Left lobe of liver (tissue), 2 donors: ENCODE results near the gene NSRP1. TPM values are rescaled to one million over a fixed set of nuclear protein-coding genes. Genes with fewer than 3 reads are reported as not detected.
A peak's percentile ranks its signal among the peaks of the same experiment; 100 is the strongest.
"Not testable (repeated sequence)": the region's sequence is repeated elsewhere in the genome, so short reads cannot be mapped to it uniquely, and the experiment has no call there.

Source experiments
- ATAC-seq: fragments of 200-7000 bp; cut with Tn5 transposase; one replicate; pipeline ENCODE4 v1.9.1; 2020; ENCODE audit warnings: mild to moderate bottlenecking, moderate library complexity
- DNase-seq: peaks from one replicate; pipeline ENCODE4 v3.0.0-alpha.2; 2020; ENCODE audit warnings: low spot score
- total RNA-seq: library from RNA; stranded (reverse); gene quantifications from one replicate; pipeline ENCODE4 v1.2.1, GENCODE V29; 2021
- donor health status: DM: no; HTN: no; CAD: no; lungs with moderate emphysema.
- donor health status: DM: no; HTN: yes; CAD: no.

The NSRP1 gene
- total RNA-seq, 1 donor from 2014 or later: 9.4 TPM

DNA sequence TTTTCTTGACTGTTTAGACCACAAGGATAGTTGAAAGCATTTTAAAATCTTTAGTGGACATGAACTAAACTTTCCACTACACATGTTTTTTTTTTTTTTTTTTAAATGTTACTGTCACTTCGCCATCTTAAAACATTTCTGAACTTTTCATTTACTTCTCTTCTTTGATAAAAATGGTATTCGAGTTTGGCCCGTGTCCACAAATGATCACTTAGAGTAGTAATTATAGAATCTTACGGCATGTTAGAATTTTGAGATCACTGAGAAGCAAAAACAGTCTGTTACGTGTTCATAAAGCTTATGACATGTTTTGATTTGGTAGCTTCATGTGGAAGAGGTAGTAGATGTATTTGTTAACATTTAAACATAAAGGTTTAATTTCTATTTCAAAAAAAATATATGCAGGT is 1.1 kb downstream of the NSRP1 start:
- no peak for ATAC-seq
- no peak for DNase-seq

DNA sequence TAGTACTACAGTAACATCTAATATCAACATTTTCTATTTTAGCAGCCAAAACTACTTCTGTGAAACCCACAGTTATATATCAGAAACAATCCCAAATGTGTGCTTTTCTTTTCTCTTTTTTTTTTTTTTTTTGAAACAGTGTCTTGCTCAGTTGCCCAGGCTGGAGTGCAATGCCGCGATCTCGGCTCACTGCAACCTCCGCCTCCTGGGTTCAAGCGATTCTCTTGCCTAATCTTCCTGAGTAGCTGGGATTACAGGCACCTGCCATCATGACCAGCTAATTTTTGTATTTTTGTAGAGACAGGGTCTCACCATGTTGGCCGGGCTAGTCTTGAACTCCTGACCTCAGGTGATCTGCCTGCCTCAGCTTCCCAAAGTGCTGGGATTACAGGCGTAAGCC is 2.0 kb downstream of the NSRP1 start:
- ATAC-seq, DNase-seq: not testable (repeated sequence)

DNA sequence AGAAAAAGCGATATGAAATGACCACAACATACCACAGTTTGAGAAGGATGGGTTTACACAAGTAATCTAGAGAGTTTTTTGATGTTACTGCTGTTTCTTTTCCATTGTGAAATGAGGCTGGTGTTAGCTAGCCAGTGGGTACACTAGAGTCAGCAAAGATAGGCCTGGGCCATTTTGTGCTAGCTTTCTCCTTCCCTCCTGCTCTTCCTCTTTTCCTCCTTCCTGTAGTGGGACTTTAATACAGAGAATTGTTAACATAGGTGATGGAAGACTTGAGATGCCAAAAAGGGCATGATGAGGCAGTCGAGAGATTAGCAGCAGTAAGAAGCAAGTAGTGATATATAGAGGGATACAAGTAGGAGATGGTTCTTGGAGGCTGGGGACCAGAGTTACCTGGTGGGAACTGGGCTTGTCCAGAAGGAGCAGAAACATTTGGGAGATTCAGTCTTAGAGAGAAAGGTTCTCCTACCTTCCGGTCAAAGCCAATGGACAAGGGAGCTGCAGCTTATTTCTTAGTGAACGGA is 7.7 kb downstream of the NSRP1 start:
- no peak for ATAC-seq
- no peak for DNase-seq

DNA sequence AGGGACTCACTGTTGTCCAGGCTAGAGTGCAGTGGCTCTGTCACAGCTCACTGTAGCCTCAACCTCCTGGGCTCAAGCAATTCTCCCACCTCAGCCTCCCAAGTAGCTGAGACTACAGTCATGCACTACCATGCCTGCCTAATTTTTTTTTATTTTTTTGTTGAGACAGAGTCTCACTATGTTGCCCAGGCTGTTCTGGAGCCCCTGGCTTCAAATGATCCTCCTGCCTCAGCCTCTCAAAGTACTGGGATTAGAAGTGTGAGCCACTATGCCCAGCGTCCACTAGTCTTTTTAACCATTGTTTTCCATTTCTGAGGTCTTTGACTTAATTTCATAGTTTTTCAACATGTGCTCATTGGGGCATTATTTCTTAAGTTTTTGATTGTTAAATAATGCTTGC is 13.5 kb downstream of the NSRP1 start:
- ATAC-seq (no peak), DNase-seq (no peak)

DNA sequence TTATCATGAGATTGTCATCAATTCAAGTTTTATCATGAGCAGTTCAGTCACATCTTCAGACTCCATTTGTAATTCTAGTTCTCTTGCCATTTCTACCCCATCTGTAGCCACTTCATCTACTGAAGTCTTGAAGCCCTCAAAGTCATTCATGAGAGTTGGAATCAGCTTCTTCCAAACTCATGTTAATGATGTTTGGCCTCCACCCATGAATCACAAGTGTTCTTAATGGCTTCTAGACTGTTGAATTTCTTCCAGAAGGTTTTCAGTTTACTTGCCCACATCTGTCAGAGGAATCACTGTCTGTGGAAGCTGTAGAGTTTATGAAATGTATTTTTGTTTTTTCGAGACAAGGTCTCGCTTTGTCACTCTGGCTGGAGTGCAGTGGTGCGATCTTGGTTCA is 16.0 kb downstream of the NSRP1 start:
- DNase-seq: no peak

DNA sequence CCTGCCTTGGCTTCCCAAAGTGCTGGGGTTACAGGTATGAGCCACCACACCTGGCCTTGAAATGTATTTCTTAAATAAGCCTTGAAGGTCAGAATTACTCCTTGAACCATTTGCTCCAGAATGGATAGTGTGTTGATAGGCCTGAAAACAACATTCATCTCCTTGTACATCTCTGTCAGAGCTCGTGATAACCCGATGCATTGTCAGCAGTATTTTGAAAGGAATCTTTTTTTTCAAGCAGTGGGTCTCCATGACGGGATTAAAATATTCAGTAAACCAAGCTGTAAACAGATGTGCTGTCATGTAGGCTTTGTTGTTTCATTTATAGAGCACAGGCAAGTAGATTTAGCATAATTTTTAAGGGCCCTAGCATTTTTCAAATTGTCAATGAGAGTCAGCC is 16.6 kb downstream of the NSRP1 start:
- ATAC-seq: no peak
- no peak for DNase-seq

More for the DNA sequence above, 16.0 kb downstream of the NSRP1 start:
- no peak for ATAC-seq

DNA sequence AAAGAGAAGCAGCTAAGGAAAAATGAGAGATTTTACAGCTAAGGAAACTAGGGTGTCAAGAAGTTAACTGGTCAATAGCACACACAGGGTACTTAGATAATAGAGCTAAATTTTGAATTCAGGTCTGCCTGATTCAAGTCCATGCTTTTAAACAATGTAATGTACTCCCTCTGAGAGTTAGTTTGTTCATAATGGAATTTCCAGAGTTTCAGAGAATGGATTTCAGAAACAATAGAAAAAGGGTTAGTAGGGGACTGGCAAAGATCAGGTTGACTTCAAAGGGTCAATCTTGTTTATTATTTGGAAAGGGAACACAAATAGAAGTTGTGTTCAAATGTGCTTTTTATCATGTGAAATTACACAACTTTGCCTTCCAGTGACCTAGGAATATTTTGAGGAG is 17.9 kb downstream of the NSRP1 start:
- DNase-seq (no peak), ATAC-seq (no peak)

DNA sequence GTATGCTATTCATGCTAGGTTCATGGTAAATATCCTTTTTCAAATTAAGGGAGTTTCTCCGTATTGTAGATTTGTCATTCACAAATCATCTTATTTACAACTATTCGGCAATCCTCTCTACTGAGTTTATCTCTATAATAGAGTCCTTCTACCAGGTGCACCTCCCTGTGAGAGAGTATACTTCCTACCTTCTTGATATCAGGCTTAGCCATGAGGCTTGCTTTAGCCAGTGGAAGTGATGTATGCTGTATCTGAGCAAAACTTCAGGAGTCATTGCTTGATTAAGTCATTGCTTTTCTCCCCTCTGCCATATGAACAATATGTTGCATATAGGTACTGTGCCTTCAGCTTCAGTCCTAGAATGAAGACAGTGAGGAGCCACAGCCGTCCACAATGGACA is 20.5 kb downstream of the NSRP1 start:
- DNase-seq (no peak), ATAC-seq (no peak)

DNA sequence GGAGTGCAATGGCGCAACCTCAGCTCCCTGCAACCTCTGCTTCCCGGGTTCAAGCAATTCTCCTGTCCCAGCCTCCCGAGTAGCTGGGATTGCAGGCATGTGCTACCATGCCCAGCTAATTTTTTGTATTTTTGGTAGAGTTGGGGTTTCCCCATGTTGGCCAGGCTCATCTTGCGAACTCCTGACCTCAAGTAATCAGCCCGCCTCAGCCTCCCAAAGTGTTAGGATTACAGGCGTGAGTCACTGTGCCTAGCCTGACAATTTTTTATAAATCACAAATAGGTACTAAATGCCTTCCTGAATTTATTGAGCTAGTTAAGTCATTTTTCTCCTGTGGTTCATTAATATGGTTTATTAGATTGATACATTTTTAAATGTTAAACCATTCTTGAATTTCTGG is 31.2 kb downstream of the NSRP1 start:
- ATAC-seq, DNase-seq: not testable (repeated sequence)

DNA sequence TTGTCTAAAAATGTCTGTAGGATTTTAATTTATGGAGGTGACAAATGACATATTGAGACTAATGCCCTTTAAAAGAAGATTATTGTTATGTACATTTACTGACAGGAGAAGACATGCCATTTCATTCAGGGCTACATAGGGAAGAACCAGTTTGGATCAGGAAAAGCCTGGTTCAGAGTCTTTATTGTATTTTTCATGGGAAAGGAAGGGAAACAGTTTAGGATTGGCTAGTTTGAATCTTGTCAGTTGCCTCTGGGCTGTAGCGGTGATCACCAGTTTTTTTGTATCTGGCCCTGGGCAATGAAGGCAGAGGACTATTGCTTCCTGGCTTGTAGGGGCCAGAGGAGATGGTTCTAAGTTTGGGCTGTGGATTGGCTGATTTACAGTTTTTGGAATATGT is 31.8 kb downstream of the NSRP1 start:
- DNase-seq: no peak
- no peak for ATAC-seq

DNA sequence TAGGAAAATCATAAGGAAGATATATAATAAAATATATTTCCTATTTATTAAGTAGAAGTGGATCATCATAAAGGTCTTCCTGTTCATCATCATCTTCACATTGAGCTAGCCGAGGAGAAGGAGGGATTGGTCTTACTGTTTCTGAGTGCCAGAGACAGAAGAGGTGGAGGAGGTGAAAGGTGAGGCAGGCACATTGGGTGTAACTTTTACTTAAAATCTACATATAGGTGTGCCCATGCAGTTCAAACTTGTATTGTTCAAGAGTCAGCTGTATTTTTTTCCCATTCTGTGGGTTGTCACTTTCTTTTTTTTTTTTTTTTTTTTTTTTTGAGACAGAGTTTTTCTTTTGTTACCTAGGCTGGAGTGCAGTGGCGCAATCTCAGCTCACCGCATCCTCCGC is 34.9 kb downstream of the NSRP1 start:
- DNase-seq: no peak
- ATAC-seq: no peak

DNA sequence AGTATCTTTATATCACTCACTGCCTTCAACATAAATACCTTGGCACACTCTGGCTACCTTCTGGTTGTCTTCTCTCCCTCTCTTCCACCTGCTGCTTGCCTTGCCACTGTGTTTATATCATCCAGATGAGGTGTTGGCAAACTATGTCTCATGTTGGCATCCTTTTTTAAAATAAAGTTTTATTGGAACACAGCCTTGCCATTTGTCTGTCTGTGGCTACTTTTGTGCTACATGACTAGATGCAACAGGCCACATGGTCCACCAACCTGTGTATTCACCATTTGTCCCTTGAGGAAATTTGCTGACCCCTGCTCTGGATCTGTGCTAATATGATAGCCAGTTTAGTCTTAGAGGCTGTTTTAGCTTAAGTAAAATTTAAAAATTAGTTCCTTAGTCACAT is 36.8 kb downstream of the NSRP1 start:
- DNase-seq (no peak), ATAC-seq (no peak)

DNA sequence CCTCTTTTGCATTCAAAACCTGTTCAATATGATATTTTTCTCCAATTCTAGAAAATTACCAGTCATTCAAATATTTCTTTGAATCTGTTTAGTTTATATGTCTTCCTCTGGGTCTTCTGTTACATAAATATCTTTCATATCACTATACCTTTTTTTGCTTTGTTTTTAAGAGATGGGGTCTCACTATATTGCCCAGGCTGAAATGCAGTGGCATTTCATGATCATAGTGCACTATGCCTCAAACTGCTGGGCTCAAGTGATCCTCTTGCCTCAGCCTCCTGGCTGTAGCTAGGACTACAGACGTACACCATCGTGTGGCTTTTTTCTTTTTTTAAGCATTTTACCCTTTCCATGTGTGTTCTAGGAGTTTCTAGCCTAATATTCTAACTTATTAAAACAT is 38.8 kb downstream of the NSRP1 start:
- no peak for DNase-seq
- no peak for ATAC-seq

DNA sequence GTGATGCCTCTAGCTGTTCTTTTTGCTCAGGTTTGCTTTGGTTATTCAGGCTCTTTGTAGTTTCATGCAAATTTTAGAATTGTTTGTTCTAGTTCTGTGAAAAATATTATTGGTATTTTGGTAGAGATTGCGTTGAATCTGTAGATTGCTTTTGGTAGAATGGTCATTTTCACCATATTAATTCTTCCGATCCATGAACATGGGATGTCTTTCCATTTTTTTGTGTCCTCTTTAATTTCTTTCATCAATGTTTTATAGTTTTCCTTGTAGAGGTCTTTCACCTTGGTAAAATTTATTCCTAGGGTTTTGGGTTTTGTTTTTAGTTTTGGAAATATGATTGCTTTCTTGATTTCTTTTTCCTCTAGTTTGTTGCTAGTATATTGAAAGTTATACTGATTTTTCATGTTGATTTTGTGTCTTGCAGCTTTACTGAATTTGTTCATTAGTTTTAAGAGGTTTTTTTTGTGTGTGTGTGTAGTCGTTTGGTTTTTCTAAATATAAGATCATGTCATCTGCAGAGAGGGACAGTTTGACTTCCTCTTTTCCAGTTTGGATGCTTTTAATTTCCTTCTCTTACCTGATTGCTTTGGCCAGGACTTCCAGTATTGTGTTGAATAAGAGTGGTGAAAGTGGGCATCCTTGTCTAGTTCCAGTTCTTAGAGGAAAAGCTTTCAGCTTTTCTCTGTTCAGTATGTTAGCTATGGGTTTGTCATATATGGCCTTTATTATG is 42.4 kb downstream of the NSRP1 start:
- ATAC-seq (no peak), DNase-seq (no peak)

DNA sequence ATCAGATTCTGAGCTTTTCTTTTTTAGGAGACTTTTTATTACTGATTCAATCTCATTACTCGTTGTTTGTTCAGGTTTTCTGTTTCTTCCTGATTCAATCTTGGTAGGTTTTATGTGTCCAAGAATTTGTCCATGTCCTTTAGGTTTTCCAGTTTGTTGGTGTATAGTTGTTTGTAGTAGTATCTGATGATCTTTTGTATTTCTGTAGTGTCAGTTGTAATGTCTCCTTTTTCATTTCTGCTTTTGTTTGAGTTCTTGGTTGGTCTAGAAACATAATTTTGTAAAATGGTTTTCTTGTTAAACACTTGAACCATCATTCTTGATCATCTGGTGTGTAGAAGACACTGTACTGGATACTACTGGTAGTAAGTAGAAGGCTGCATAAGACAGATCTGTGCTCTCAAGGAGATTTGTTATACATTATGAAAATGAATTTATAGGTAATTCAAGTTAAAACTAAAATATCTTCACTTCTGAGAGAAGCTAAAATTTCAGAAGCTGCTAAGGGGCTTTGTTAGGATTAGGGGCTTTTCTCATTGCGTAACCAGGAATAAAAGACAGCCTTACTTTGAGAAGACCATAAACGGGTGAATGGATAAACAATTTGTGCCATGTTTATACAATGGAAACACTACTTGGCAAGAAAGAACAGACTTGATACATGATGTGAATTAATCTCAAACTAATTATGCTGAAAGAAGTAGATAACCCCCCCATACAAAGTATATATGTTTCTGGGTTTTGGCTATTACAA is 44.0 kb downstream of the NSRP1 start:
- DNase-seq (no peak), ATAC-seq (no peak)

DNA sequence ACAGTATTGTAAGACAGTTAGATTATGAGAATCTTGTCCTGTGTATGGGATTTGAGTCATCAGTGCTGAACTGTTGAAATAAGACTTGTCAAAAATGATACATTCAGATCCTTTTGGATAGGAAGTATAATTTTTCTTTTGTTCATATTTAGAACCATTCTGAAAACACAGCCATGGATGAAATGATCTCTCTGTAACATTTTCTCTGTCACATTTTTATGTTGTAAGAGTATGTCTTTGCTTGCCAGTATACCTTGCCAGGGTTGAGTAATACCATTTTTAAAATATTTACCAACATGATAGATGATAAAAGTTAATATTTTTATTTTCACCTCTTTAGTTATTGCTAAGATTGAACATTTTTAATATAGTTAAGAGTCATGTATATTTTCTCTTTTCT is 45.0 kb downstream of the NSRP1 start:
- ATAC-seq (peak; percentile 65), DNase-seq (no peak)

DNA sequence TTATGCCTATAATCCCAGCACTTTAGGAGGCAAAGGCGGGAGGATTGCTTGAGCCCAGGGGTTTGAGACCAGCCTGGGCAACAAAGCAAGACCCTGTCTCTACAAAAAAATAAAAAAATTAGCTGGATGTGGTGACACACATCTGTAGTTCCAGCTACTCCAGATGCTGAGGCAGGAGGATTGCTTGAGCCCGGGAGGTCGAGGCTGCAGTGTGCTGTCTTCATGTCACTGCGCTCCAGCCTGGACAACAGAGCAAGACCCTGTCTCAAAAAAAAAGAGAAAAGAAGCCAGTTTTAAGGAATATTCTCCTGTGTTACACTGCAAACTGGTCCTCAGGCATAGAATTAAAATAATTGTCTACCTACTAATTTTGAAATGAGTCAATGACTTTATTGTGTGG is 47.9 kb downstream of the NSRP1 start:
- DNase-seq (no peak), ATAC-seq (no peak)

DNA sequence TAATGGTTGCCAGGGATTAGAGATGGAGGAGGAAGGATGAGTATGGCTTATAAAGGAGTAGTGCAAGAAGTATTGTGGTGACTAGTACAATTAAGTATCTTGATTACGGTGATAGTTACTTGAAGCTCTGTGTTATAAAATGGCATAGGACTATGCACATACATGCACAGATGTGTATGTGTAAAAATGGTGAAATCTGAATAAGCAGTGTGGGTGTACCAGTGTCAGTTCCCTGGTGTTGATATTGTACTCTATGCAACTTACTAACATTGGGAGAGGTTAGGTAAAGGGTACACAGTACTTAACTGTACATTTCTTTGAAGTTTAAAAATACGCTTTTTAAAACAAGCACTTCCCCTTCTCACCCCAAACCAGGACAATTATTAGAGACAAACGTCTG is 48.5 kb downstream of the NSRP1 start:
- ATAC-seq (no peak), DNase-seq (no peak)

DNA sequence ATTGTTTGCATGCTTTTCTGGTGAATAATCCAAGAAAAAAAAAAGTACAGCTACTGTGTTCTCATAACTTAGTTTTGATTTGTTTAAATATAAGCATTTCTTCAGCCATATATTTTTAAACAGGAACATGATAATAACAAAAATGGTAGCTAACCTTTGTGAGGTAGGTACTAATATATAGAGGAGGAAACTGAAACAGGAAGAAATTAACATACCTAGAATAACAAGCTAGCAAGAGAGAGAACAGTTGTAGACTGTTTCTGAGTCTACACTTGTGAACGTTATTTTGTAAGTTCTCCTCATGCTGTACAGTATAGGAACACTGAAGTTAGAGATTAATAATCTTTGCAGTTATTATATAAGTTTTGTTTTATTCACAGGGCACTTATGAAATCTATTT is 49.3 kb downstream of the NSRP1 start:
- no peak for DNase-seq
- no peak for ATAC-seq

DNA sequence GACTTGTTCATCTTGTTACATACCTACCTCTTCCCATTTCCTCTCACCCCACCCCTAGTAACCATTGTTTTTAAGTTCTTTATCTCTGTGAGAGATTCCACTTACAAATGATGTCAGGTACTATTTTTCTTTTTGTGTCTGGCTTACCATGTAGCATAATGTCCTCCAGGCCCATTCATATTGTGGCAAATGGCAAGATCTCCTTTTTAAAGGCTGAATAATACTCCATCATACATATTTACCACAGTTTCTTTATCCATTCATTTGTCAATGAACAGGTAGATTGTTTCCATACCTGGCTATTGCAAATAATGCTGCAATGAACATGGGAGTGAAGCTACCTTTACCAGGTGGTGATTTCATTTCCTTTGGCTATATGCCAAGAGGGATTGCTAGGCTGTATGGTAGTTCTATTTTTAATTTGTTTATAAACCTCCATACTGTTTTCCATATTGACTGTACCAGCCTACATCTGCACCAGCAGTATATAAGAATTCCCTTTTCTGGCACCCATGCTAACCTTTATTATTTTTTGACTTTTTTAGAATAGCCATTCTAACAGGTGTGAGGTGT is 53.9 kb downstream of the NSRP1 start:
- no peak for ATAC-seq
- DNase-seq: no peak

DNA sequence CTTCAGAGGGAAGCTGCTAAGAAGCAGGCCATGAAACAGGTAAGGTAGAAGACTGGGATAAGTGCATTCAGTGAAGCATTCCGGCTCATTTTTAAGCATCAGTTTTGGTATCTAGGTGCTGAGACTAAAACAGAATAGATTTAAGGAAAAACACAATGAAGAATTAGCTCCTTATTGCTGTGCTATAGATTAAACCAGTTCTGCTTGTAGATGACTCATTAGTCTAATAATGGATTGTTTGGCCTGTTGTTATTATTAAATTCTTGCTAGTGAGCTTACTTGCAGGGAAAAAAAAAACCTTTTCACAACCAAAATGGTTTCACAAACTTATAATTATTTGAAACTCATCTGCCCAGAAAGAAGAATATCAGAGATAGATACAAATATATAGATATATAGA is 55.9 kb downstream of the NSRP1 start:
- ATAC-seq (no peak), DNase-seq (no peak)

DNA sequence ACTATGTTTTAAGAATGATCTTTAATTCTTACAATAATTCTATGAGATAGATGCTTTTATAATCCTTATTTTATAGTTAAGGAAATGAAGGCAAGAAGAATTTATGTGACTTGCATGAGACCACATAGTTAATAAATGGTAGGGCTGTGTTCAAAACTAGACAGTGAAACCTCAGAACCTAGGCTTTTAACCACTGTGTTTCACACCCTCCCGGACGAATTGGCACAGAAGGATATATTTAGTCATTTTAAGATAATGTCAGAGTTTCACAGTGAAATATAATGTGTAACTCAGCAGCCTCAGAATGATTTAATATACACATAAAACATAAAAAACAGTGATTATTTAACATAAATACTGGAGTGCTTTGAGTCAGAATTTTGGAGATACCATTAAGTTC is 57.0 kb downstream of the NSRP1 start:
- no peak for DNase-seq
- ATAC-seq: no peak
